GM21529 (cell line): ENCODE measurements around the gene NXPH1.
"Not testable (repeated sequence)": the region's sequence is repeated elsewhere in the genome, so short reads cannot be mapped to it uniquely, and the experiment has no call there.

Experiments used
- ATAC-seq: cut with Tn5 transposase; IDR thresholded peaks from one replicate; pipeline ENCODE4 v1.9.1; 2021; ENCODE audit not compliant: unreplicated experiment

The NXPH1 gene

DNA sequence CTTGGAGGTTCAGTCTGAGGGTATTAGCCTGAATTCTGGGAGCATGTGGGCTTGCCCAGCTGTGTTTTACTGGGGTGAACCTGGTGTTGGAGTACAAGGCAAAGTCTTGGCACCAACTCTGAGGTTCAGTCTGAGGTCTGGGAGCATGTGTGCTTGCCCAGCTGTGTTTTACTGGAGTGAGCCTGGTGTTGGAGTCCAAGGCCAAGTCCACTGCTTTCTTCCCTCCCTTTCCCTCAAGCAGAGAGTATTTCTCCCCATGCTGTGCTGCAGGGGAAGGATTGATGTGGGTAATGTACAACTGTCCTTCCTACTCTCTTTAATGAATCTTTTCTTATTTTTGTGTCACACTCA, 236.1 kb downstream of the NXPH1 start:
- ATAC-seq: no peak

DNA sequence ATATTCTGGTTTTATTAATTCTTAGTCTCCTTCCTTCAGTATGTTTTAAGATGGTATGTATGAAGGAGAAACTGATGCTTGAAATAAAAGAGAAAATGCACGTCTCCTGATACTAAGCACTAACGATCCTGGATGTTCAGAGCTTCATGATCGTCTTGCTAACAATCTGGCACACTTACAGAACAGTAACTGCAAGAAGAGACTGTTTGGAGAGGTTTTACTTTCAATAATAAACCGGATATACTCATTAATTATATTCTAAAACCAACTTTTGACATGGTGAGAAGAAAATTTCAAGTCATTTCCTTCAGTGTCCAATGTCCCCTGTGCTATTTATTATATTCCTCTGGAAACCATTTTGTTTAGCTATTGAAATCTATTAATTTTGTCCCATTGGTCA, 251.0 kb downstream of the NXPH1 start:
- no peak for ATAC-seq

DNA sequence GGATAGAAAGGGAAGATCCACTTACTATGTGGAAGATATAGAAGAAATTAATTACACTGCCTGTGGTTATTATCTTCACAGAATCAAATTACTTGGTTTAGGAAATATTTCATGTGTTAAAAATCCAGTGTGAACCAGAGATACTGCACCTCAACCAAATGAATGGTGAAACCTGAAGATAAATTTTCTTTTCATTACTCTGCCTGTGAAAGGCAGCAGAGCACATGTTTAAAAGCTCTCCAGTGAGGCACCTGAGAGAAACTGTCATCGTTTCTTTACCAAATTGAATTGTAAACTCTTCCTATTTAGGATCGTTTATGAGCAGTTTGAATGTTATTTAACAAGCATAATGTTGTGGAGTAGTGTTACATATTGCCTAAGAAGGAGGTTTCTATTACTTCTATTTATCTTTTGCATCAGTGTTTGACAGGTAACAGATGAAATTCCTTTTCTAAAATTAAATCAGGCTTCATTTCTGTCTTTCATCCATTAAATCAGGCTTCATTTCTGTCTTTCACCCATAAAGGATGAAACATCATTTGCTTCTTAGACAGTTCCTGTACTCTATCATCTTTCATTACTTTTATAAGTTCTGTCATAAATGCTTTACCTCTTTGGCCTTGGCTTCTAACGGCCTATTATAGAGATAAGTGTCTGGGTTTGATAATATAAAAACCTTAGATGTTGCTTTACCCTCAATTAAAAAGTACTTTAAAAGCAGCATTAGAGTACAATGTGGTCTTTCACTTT, 266.6 kb downstream of the NXPH1 start:
- ATAC-seq: no peak

DNA sequence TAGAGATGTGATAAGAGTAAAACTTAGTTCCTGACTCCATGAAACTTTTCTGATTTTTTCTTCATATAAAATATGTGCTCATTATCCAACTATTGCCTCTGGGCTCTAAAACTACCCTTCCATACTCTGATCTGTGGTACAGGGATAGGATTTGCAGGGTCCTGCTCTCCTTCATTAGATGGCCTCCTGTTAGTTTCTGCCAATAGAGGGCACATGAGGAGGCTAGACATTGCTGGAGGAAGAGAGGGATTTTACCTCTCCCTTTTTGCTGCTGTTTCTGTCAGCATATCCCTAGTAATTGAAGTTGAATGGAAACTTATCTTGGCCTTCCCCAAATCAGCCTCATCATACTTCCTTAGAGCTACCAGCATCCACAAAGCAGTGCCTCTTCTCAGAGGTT, 269.4 kb downstream of the NXPH1 start:
- no peak for ATAC-seq

DNA sequence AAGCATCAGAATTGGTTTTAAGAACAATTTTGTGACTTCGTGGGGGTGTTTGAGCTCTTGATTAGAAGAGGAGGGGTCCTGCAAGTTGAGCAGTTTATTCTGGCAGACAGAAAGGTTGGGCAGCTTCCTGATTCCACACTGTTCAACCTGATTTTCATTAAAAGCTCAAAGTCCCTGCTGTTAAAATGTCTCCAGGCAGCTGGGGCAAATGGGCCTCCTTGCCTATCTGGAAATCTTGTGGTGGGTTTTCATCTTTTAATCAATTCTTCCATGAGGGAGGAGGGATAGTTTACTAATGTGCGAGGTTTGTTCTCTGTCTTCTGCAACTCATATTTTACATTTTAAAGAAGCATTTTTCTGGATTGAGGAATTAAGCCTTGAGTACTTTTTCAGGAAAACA, 276.7 kb downstream of the NXPH1 start:
- ATAC-seq: no peak

GRCh38 chr7:8714791-8715190, 281.4 kb downstream of the NXPH1 start:
- no peak for ATAC-seq

DNA sequence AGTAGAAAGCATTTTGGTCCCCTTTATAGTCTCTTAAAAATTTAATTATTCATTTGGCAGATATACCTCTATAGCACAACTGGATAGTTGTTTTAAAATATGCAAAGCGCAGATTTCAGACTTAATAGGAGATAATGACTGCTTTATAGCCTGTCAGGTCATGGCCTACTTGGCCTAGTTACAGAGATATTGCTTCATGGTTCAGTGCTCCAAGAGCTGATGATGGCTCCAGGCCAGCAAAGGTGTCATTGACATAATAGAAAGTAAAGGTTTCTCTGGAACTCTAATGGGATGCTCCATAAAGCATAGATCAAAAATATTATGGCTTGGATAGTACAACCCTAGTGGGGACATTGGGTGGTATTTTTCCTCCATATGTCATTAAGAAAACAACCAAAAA, 285.7 kb downstream of the NXPH1 start:
- no peak for ATAC-seq

DNA sequence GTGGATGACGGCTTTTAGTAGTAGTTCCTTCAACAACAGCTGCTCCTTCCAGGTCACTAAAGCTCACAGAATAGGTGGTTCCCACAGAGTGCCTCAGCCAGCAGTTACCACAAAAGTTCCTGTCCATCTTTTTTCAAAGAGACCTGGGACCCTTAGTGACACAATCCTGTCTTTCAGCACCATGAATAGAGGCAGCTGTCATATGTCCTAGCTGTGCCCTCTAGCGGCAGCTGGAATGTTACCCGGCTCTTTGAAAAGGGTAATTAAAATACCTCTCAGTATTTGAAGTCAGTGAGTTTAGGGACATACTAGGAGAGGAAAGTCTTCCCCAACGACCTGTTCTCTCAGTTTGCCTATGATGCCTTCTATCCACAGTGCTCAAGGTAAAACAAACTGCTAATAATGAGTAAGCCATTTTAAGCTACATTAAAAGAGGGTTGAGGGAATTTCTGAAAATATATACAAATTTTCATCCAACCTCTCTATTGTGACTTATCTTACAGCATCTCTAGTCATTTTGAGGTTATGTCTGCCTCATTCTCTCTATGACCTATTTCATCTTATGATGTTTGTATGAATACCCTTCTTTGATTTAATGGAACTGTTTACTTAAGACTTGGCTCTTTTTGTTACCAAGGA, 290.8 kb downstream of the NXPH1 start:
- peak; percentile 82 for ATAC-seq

DNA sequence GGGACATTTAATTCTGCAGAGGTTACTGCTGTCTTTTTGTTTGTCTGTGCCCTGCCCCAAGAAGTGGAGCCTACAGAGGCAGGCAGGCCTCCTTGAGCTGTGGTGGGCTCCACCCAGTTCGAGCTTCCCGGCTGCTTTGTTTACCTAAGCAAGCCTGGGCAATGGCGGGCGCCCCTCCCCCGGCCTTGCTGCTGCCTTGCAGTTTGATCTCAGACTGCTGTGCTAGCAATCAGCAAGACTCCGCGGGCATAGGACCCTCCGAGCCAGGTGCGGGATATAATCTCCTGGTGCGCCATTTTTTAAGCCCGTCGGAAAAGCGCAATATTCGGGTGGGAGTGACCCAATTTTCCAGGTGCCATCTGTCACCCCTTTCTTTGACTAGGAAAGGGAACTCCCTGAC, 298.3 kb downstream of the NXPH1 start:
- not testable (repeated sequence) for ATAC-seq

DNA sequence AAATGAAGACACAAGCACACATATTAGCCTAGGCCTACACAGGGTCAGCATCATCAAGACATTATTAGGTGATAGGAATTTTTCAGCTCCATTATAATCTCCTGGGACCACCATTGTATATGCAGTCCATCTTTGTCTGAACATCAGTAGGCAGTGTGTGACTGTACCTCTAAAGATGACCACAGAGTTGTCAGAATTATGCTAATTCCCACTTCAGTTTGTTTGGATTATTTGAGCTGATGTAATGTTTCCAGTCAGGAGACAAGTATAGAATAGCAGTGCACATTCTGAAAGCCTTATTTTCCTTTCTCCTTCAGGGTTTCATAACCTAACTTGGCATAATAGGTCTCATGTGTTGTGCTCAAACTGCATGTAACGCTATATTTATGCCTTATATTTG, 306.4 kb downstream of the NXPH1 start:
- no peak for ATAC-seq

DNA sequence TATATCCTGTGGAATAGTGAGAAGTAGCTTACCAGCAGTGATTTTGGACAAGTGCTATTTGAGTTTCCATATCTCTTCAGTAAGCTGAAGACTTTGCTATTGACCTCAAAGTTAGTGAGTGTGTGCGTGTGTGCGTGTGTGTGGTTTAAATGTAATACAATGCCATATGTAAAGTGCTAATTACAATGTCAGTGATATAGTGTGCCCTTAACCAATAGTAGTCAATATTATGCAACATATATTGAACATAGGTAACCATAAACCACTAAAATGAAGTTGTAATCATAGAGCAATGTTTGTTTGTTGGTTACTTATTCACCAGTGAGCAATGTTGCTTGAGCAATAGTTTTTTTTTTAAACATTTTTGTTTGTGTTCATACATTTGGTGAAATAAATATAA, 309.4 kb downstream of the NXPH1 start:
- no peak for ATAC-seq

DNA sequence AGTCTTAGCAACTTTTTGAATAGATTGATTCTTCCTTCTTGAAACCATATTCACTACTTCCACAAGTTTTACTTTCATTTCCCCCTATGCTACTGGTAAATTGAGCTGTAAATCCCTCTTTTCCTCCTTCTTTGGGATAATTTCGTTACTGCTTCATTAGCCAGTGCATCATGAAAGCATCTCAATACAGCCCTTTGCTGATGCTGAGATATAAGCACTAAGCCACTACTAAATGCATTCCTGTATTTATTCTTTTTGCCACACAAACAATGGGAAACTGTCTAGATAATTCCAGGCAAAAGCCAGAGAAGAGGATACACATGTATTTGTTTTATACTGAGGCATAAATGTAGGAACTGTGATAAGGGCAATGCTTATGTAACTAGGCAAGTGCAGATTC, 313.9 kb downstream of the NXPH1 start:
- no peak for ATAC-seq

DNA sequence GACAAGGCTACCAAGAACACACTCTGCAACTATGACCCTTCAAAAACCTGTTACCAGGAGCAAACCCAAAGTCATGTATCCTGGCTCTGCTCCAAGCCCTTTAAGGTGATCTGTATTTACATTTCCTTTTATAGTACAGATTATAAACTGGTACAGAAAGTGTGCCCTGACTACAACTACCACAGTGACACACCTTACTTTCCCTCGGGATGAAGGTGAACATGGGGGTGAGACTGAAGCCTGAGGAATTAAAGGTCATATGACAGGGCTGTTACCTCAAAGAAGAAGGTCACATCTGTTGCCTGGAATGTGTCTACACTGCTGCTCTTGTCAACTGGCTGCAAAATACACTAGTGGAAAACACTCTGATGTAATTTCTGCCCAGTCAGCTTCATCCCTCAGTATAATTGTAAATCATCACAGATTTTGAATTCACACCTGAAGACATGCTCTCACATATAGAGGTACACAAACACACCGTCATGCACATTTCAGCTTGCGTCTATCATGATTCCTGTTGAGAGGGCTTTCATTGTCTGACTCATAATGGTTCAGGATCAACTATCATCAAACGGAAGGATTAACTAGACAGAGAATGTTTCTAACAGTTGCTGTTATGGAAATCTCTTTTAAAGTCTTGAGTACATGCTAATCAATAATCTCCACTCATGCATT, 318.3 kb downstream of the NXPH1 start:
- no peak for ATAC-seq

DNA sequence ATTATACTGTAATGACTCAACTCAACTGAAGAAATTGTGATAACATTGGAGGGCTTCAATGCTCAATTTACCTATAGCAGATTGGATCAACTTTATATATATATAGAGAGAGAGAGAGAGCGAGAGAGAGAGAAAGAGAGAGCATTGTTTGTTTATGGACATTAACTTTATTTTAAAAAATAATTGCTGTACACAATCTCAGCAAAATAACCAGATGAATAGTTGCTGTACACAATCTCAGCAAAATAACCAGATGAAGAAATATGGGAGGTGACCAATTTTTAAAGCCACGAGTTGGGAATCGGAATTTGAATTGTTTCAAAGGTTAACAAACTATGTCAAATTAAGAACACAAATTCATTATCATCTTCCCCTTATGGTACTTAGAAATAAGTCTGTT, 319.9 kb downstream of the NXPH1 start:
- no peak for ATAC-seq

- ATAC-seq: no peak
Observed at GRCh38 chr7:8761731-8762130, 328.3 kb downstream of the NXPH1 start.

DNA sequence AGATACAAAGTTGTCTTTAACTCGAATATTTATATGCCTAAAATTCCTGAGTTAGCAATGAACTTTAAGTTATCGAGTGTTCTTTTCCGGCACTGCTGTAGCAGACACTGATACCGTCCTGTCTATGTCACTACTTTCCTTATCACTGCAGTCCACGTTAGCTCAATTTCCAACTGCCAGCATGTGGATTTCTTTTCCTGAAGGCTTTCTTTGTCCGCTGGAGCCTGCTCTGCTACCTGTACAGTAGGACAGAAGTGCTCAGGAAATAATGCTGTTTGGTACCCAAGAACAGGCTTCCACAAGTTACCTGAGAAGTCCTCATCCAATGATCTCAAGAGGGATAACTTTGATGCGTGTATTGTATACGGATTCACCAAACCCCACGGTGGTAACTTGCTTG, 329.4 kb downstream of the NXPH1 start:
- no peak for ATAC-seq

DNA sequence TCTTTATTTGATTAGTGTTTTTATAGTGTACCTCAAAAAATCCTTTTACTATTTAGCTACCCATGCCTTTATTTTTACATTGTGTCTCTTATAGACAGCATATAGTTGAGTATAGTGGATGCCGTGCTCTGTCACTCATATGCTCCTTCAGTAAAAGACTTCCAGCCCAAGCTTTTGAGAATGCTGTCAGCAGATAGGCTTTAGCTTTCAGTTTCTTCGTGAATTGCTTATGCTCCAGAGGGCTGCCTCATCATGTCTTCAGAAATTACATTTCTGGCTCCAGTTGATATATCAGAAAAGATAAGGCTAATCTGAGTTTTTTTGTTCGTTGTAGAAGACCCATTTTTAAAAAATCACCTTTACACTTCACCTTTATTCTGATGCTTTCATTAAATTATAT, 332.0 kb downstream of the NXPH1 start:
- no peak for ATAC-seq

DNA sequence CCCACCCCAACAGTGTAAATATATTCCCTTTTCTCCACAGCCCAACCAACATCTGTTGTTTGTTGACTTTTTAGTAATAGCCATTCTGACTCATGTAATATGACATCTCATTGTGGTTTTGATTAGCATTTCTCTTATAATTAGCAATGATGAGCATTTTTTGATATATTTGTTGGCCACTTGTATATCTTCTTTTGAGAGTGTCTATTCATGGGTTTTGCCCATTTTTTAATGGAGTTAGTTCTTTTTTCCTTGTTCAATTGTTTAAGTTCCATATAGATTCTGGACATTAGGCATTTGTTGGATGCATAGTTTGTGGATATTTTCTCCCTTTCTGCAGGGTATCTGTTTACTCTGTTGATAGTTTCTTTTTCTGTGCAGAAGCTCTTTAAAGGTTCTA, 340.1 kb downstream of the NXPH1 start:
- ATAC-seq: no peak

GRCh38 chr7:8778459-8778858, 345.1 kb downstream of the NXPH1 start:
- ATAC-seq: no peak

GRCh38 chr7:8781166-8781565, 347.8 kb downstream of the NXPH1 start:
- ATAC-seq: no peak

DNA sequence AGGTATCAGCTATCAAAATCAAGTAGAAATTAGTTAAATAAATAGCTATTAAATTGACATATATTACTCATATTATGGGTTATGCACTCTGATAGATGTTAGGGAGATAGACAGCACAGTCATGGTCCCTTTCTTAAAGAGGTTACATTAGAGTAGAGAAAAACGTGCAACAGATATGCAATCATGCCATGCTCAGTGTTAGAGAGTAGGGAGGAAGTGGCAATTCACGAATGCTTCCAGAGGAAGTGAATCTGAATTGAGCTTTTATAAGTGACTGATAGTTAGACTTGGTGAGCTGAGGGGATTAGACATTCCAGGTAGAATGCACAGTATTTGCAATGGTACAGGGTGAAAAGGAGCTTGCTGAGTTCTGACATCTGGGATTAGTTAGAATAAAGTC, 349.8 kb downstream of the NXPH1 start:
- ATAC-seq: no peak

- no peak for ATAC-seq
Observed at GRCh38 chr7:8785081-8785480, 351.7 kb downstream of the NXPH1 start.
